HG03432 (cell line): ENCODE results near the gene ALPG.
"Not testable (repeated sequence)": the region's sequence is repeated elsewhere in the genome, so short reads cannot be mapped to it uniquely, and the experiment has no call there.

Experiments
- ATAC-seq: cut with Tn5 transposase; IDR thresholded peaks from one replicate; pipeline ENCODE4 v1.9.1; 2021; ENCODE audit warnings: mild to moderate bottlenecking, moderate library complexity; ENCODE audit not compliant: unreplicated experiment

ALPG gene

DNA sequence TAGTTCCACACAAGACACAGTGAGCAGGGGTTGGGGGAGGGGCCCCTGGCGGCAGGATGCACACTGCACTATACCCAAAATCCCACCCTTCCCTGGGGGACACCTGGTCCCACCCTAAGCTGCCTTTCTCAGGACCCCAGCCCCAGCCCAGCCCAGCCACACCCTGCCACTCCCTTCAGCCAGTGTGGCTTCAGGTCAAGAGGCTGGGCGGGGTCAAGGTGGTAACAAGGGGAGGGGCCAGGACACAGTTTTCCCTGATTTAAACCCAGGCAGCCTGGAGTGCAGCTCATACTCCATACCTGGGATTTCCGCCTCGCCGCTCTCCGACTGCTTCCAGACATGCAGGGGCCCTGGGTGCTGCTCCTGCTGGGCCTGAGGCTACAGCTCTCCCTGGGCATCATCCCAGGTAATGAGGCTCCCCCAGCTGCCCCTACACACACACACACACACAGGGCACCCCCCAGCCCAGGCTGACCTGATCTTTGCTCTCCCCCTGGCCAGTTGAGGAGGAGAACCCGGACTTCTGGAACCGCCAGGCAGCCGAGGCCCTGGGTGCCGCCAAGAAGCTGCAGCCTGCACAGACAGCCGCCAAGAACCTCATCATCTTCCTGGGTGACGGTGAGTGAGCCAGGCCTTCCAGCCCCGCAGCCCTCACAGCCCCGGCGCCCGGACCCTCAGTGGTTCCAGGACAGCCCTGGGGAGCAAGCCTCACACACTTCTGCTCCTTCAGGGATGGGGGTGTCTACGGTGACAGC, at the start of gene ALPG:
Gene ALPG, plus strand, starts transcription at position 289 of the 755 bp plus-strand sequence. Its CDS starts 51 bp downstream, at position 340.
- ATAC-seq: no peak

DNA sequence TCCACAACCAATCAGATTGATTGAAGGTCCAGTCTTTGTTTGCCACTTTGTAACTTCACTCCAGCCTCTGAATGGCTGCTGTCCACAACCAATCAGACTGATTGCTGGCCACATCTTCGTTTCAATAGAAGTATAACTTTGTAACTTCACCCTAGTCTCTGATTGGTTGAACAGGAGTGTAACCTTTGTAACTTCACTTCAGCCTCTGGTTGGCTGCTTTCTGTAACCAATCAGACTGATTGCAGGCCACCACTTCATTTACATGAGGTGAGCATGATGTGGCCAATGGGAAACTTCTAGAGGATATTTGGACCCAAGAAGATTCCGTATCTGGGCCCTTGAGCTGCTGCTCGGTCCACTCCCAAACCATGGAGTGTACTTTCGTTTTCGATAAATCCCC, 45.0 kb upstream of the ALPG start:
- no peak for ATAC-seq

- no peak for ATAC-seq
Observed at GRCh38 chr2:232362174-232362900, 44.3 kb upstream of the ALPG start.

DNA sequence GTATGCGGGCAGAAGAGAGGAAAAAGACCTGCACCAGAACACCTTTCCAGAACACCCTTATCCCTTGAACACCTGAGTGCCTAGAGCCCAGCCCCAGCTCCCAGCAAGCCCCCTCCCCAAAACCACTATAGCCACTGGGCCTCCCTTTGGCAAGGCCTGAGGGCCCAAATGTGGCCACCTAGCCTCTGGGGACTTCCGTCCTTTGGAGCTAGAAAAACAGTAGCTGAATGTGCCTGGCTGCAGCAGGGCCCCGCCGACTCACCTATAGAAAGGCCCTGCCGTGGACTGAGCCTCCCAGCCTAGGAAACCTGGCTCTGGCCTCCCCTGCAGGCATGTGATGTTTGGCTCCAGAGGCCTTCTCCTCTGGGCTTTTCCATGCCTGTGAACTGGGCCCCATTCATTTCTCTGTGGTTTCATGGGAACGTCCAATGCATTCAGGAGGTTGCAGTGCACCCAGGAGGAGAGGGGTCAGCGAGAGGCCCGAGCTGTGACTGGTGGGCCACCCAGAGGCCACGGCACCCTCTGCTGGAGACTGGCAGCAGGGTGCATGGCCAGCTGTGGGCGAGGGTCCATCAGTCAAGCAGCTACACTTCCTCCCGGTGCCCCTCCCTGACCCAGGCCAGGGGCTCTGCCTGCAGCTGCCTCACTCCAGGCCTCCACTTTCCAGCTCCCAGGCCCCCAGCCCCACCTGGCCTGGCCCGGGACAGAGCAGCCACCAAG, 43.4 kb upstream of the ALPG start:
- ATAC-seq: not testable (repeated sequence)

- no peak for ATAC-seq
Observed at GRCh38 chr2:232363784-232364615, 42.6 kb upstream of the ALPG start.

DNA sequence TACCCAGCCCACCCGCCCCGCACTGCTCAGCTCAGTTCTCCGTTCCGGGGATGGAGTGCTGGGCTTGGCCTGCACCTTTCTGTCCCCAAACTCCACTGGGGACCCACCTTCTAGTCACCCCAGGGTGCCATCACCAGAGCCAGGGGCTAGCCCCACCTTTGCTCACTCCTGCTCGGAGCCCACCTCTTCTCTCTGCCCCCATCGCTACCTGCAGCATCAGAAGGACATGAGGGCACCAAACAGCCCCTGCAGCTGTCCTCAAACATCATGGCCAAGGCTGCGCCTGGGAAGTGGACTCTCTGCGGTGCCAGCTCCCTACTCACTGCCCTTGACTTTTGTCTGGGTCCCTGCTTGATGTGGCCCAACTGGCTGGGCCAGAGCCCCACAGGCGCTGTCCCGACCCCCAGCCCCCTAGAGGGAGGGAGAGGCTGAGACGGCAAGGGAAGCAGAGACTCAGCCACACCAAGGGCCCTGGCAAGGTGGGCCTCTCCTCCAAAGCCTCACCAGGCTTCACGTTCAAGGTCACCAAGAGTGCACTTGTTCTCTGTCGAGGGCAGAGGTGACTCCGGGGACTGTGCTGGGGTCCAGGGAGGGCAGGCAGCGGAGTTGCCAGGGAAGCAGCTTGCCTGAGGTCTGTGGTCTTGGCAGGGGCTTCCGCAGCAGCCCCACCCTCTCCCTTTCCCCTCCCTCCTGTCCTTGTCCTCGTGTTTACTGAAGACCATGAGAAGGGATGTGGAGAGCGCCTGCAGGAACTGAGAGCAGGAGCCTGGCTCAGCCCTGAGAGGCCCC, 41.6 kb upstream of the ALPG start:
- not testable (repeated sequence) for ATAC-seq

DNA sequence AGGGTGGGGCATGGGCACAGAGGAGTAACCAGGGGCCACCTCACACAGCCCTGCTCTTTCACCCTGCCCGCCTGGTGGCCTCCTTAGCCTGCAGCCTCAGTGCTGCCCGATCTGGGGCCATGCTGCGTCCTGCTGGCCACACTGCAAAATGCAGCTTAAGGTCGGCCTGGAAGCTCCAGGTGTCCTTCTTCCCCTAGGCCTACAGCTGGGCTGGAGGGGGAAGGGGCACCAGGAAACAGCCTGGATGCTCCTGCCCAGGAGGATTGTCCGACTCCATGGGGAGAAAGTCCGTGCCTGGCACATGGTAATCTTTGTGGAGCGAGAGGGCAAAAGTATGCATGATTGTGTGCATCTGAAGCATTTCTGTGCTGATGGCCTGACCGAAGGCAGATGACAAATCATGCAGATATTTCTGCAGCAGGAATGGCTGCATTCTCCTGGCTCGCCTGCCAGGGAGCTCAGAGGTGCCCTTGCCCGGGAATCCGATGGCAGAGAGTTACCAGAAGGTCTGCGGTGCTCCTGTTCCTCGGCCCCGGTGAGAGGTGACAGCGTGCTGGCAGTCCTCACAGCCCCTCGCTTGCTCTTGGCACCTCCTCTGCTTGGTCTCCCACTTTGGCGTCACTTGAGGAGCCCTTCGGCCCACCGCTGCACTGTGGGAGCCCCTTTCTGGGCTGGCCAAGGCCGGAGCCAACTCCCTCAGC, 40.9 kb upstream of the ALPG start:
- no peak for ATAC-seq

DNA sequence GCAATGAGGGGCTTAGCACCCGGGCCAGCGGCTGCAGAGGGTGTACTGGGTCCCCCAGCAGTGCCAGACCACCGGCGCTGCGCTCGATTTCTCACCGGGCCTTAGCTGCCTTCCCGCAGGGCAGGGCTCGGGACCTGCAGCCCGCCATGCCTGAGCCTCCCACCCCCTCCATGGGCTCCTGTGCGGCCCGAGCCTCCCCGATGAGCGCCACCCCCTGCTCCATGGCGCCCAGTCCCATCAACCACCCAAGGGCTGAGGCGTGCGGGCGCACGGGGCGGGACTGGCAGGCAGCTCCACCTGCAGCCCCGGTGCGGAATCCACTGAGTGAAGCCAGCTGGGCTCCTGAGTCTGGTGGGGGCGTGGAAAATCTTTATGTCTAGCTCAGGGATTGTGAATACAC, 40.2 kb upstream of the ALPG start:
- ATAC-seq: not testable (repeated sequence)

GRCh38 chr2:232367016-232367415, 39.6 kb upstream of the ALPG start:
- no peak for ATAC-seq

GRCh38 chr2:232367591-232368233, 38.9 kb upstream of the ALPG start:
- no peak for ATAC-seq

GRCh38 chr2:232368311-232368731, 38.3 kb upstream of the ALPG start:
- ATAC-seq: no peak

GRCh38 chr2:232369126-232369951, 37.3 kb upstream of the ALPG start:
- ATAC-seq: no peak

GRCh38 chr2:232370007-232370406, 36.6 kb upstream of the ALPG start:
- not testable (repeated sequence) for ATAC-seq

DNA sequence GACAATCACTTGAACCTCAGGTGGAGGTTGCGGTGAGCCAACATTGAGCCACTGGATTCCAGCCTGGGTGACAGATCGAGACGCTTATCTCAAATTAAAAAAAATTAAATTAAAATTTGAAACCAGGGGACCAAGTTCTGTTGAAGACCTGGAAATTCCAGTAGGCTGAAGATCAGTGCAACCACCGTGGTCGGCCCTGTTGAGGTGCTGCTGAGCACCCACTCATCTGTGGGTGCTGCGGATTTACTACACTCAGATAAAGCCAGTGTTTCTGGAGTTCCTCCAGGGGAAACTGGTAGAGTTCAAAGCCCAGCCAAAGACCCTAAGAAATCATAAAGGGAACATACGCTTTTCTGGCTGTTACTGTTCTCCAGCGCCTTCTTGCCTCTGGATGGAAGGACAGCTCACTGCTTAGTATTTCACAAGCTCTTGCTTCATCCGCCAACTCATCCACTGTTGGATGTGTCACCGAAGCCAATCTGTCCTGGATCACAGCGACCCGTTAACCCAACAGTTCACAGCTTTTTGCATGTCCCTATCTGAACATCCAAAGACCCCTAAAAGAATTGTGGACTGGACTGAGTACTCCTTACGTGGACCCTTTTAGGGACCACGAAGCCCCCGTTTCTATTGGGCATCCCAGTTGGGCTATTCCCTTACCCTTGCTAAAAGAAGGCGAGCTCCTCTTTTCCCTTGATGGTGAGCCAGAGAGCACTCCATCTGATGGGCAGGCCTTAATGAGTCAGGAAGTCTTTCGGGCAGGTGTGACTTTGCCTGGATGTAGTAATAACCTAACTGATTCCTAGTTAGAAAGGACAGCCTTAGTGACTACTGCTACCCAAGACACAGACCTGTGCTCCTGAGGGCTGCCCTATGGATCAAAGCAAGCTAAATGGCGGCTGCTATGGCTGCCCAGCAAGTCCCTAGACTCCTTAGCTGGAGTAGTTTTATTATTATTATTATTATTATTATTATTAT, 34.1 kb upstream of the ALPG start:
- ATAC-seq: no peak

DNA sequence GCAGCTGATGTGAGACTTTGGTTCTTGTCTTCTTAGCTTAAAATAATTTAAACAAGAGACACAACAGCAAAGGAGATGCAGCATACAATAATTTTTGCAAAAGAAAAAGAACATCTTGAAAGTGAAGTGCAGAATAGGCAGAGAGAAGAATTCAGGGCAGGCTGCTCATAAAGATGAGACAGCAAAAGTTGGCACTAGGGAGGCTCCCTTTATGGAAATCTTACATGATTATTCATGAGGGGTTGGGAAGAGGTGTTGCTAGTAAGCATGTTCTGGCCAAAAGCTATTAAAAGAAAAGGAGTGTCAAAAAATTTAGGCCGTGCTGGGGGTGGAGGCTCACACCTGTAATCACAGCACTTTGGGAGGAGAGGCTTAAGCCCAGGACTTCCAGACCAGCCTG, 32.3 kb upstream of the ALPG start:
- ATAC-seq: no peak

DNA sequence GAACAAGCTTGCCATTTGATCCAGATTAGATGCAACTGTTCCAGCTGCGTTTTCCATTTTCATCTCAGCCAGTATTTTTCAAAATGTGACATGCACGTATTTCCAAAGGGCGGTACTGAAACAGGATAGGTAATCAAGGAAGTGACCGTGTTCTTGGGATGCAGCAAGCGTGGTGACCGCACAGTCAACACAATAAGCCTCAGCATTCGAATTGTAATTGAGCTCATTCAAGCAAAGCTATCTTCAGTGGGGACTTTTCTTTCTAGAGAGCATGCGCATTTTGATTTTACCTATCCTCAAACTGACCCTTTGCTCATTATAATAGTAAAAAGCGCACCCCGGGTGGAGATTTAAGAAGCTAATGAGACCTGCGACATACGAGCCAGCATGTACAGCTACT, 31.5 kb upstream of the ALPG start:
- no peak for ATAC-seq

DNA sequence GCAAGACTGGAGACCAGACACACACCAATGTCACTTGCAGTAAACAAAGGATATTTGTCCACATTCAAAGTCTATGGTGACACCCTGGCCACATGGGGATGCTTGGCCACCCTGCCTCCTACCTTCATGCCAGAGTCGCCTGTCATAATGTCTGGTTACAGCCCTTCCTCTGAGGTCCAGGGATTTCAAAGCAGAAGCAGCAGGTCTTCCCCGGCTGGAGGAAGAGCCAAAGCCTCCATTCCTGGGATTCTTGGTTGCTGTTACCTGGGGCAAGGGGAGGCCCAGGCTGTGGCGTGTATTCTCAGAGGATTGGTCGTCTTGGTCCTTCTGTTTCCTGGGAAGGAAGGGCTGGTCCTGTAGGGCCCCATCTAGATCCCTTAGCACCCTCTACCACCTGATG, 30.4 kb upstream of the ALPG start:
- ATAC-seq: no peak
